Measurements from ENCODE around the gene SPHKAP.
"Not testable (repeated sequence)": the region's sequence is repeated elsewhere in the genome, so short reads cannot be mapped to it uniquely, and the experiment has no call there.

SPHKAP gene

DNA sequence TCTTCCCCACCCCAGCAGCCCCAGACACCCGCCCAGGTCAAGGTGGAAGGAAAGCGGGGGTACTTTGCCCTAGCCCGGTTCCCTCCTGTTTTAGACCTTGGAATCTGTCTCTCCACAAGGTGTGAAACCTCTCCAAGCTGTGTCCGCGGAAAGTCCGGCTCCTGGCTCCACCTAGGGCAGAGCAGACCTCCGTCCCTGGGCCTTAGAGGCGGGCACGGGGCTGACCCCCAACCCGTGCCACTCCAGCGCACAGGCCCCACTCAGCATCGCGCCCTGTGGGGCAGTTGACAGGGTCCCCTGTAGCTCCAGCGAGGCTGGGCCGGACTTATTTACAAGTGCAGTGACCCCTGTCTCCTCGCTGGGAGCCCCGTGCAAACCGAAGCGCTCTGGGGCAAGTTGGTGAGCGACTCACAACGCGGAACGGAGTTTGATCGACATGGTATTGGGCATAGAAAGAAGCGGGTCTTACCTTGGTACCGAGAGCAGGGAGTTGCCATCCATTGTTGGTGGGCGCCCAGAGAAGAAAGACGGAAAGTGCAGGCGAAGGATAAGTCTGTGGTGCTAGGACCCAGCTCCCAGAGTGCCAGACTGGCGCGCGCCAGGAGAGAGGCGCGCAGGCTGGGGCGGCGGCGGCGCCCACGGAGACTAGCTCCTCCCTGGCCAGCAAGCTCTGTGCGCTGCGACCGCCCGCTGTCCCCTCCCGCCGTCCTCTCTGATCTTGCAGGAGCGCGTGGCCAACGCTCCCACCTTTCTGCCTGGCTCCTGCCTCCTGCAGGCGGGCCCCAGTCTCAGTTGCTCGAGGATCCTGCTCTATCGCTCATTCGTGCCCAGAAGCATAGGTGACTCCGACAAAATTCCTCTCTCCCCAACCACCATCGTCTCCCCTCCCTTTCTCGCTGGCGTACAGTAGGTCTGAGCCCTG, at the start of gene SPHKAP:
Gene SPHKAP, minus strand, starts transcription at position 590 of the 922 bp plus-strand sequence. Its CDS starts 89 bp downstream, at position 501.
- H3K27me3 ChIP-seq (ENCODE audit: insufficient read depth, low read length) = peaks cover 44% of the 10 kb centered on the region
- H2AFZ ChIP-seq (ENCODE audit: low read length, unreplicated experiment) = no peak within 1 kb of the TSS
- H3K4me1 ChIP-seq (ENCODE audit: control insufficient read depth, insufficient read depth, low read length, unreplicated experiment) = peaks cover 2% of the 10 kb centered on the region
- H3K4me3 ChIP-seq (ENCODE audit: low read depth, low read length) = peak within 1 kb of the TSS; percentile 73
- H3K36me3 ChIP-seq (ENCODE audit: insufficient read depth, low read length) = no peaks in the 10 kb centered on the region
- H3K27ac ChIP-seq (ENCODE audit: low read depth, low read length) = no peak within 1 kb of the TSS
- H3K79me2 ChIP-seq (ENCODE audit: control insufficient read depth, insufficient read depth, low read length, unreplicated experiment) = no peaks in the 10 kb centered on the region

GRCh38 chr2:228227466-228227865, 46.0 kb upstream of the SPHKAP start:
- H3K79me2 ChIP-seq (ENCODE audit: control insufficient read depth, insufficient read depth, low read length, unreplicated experiment) = no peaks in the 10 kb centered on the region
- peaks cover 8% of the 10 kb centered on the region for H3K4me1 ChIP-seq (ENCODE audit: control insufficient read depth, insufficient read depth, low read length, unreplicated experiment)
- H3K36me3 ChIP-seq (ENCODE audit: insufficient read depth, low read length) = no peaks in the 10 kb centered on the region
- H2AFZ ChIP-seq (ENCODE audit: low read length, unreplicated experiment) = no peak overlapping the region
- H3K4me3 ChIP-seq (ENCODE audit: low read depth, low read length) = no peak overlapping the region
- H3K27ac ChIP-seq (ENCODE audit: low read depth, low read length) = no peak overlapping the region
- H3K27me3 ChIP-seq (ENCODE audit: insufficient read depth, low read length) = no peaks in the 10 kb centered on the region

DNA sequence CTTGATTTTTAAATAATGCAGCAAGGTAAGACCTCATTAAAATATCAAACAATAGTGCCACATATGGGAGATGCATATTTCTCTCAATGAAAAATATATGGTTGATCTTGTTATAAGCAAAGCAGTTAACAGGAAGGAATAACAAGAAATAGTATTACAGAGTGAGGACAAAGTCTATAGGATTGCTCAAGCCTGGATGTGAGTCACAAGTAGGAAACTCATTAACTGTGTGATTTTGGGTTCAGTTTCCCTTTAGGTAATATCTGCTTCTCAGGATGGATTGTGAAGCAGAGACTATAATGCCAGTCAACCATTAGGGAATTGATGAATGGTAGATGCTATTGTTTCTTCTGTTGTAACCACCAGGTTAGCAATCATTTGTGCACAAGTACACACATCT, 42.9 kb upstream of the SPHKAP start:
- H3K27ac ChIP-seq (ENCODE audit: low read depth, low read length) = no peak overlapping the region
- H3K4me1 ChIP-seq (ENCODE audit: control insufficient read depth, insufficient read depth, low read length, unreplicated experiment) = peaks cover 8% of the 10 kb centered on the region
- H3K4me3 ChIP-seq (ENCODE audit: low read depth, low read length) = no peak overlapping the region
- no peaks in the 10 kb centered on the region for H3K36me3 ChIP-seq (ENCODE audit: insufficient read depth, low read length)
- H3K27me3 ChIP-seq (ENCODE audit: insufficient read depth, low read length) = no peaks in the 10 kb centered on the region
- H3K79me2 ChIP-seq (ENCODE audit: control insufficient read depth, insufficient read depth, low read length, unreplicated experiment) = no peaks in the 10 kb centered on the region
- H2AFZ ChIP-seq (ENCODE audit: low read length, unreplicated experiment) = no peak overlapping the region

- H3K4me1 ChIP-seq (ENCODE audit: control insufficient read depth, insufficient read depth, low read length, unreplicated experiment); H3K79me2 ChIP-seq (ENCODE audit: control insufficient read depth, insufficient read depth, low read length, unreplicated experiment); H3K4me3 ChIP-seq (ENCODE audit: low read depth, low read length); H3K27ac ChIP-seq (ENCODE audit: low read depth, low read length); H3K27me3 ChIP-seq (ENCODE audit: insufficient read depth, low read length); H2AFZ ChIP-seq (ENCODE audit: low read length, unreplicated experiment); H3K36me3 ChIP-seq (ENCODE audit: insufficient read depth, low read length): not testable (repeated sequence)
Measured at GRCh38 chr2:228218593-228218992, 37.1 kb upstream of the SPHKAP start.

- H3K36me3 ChIP-seq (ENCODE audit: insufficient read depth, low read length) = no peaks in the 10 kb centered on the region
- no peak overlapping the region for H3K27ac ChIP-seq (ENCODE audit: low read depth, low read length)
- H3K79me2 ChIP-seq (ENCODE audit: control insufficient read depth, insufficient read depth, low read length, unreplicated experiment) = no peaks in the 10 kb centered on the region
Measured at GRCh38 chr2:228197504-228197903, 16.0 kb upstream of the SPHKAP start.

DNA sequence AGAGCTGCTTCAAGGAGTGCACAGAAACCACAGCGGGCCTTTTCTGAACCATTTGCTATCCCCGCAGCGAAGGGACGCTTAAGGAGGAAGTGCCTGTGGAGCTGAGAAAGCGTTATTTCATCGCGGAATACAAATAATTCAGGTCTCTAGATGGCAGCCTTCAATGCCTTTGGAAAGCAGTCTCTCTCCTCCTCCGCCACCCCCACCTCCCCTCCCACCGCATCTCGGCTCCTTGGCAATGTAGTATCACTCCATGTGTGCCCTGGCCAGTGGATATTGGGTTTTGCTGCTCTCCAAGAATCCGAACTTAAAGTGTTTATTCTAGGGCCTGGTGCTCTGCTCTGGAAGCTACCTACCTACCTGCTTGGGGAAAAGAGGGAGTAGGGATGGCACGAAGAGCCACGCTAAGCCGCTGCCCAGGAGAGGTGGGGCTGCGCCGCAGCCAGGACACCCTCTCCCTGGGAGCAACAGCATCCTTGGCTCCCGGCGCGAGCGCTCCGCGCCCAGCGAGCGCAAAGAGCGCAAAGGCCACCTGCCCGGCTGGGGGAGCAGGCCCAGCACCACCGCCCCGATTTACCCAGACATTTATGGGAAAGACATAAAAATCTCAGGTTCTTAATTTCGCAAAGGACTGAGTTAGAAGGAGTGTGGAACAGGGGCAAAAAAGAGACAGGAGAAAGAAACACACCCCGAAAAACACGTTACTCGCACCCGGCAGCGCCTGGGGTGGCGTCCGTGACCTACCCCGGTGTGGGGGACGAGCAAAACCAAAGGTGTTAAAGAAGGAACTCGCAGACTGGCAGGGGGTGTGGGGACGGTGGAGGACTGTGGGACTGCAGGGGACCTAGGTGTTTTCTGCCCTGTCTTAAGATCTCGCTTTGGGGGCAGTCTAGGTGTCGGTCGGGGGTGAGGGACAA, 1.0 kb downstream of the SPHKAP start:
- H3K4me3 ChIP-seq (ENCODE audit: low read depth, low read length) = peak overlapping the region; percentile 73
- no peak overlapping the region for H2AFZ ChIP-seq (ENCODE audit: low read length, unreplicated experiment)
- no peaks in the 10 kb centered on the region for H3K79me2 ChIP-seq (ENCODE audit: control insufficient read depth, insufficient read depth, low read length, unreplicated experiment)
- peaks cover 44% of the 10 kb centered on the region for H3K27me3 ChIP-seq (ENCODE audit: insufficient read depth, low read length)
- no peak overlapping the region for H3K27ac ChIP-seq (ENCODE audit: low read depth, low read length)
- H3K4me1 ChIP-seq (ENCODE audit: control insufficient read depth, insufficient read depth, low read length, unreplicated experiment) = peaks cover 2% of the 10 kb centered on the region
- no peaks in the 10 kb centered on the region for H3K36me3 ChIP-seq (ENCODE audit: insufficient read depth, low read length)

More at GRCh38 chr2:228197504-228197903, 16.0 kb upstream of the SPHKAP start:
- no peaks in the 10 kb centered on the region for H3K4me1 ChIP-seq (ENCODE audit: control insufficient read depth, insufficient read depth, low read length, unreplicated experiment)
- H3K27me3 ChIP-seq (ENCODE audit: insufficient read depth, low read length) = 0 out of 2 replicates have a peak, but pooled peaks cover 3% of the 10 kb centered on the region
- no peak overlapping the region for H2AFZ ChIP-seq (ENCODE audit: low read length, unreplicated experiment)
- no peak overlapping the region for H3K4me3 ChIP-seq (ENCODE audit: low read depth, low read length)

DNA sequence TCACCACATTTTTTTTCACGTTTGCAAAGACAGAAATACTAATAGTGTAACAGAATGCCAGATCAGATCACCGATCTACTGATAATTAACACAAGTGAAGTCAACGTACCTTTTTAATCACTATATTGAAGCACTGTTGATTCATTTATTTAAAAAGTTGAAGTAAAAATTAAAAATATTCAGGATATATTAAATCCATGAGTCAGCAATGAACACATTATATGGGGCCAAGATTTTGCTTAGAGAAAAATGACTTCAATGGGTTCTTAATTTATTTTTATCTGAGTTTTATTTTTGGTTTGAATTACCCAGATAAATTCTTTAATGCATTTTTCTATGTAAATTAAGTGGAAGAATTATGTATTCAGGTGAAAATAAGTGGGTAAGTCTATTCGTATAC, 14.2 kb downstream of the SPHKAP start:
- Histone ChIP-seq H3K27me3 (ENCODE audit: insufficient read depth, low read length) (no peaks in the 10 kb centered on the region), H2AFZ (ENCODE audit: low read length, unreplicated experiment) (no peak overlapping the region), H3K4me1 (ENCODE audit: control insufficient read depth, insufficient read depth, low read length, unreplicated experiment) (no peaks in the 10 kb centered on the region), H3K36me3 (ENCODE audit: insufficient read depth, low read length) (no peaks in the 10 kb centered on the region), H3K4me3 (ENCODE audit: low read depth, low read length) (no peak overlapping the region), H3K79me2 (ENCODE audit: control insufficient read depth, insufficient read depth, low read length, unreplicated experiment) (no peaks in the 10 kb centered on the region), H3K27ac (ENCODE audit: low read depth, low read length) (no peak overlapping the region)

DNA sequence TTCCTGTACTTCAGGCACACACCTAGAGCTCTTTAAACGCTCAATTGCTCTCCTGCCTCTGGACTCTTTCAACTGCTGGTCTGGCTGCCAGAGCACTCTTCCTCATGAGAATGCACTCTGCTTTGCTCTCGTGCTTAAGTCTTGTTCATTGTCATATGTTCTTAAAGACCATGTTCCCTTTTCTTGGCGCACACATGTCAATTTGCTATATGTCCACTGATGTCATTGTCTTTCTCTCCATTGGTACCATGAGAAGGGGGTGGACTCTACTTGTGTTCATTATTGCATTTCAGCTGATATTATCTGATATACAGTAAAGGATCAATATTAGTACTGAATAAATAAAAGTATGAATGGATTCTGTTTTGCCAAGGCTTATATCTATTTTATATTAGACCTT, 16.8 kb downstream of the SPHKAP start:
- H3K4me3 ChIP-seq (ENCODE audit: low read depth, low read length) = no peak overlapping the region
- H3K4me1 ChIP-seq (ENCODE audit: control insufficient read depth, insufficient read depth, low read length, unreplicated experiment) = no peaks in the 10 kb centered on the region
- no peaks in the 10 kb centered on the region for H3K27me3 ChIP-seq (ENCODE audit: insufficient read depth, low read length)
- no peaks in the 10 kb centered on the region for H3K79me2 ChIP-seq (ENCODE audit: control insufficient read depth, insufficient read depth, low read length, unreplicated experiment)
- no peak overlapping the region for H2AFZ ChIP-seq (ENCODE audit: low read length, unreplicated experiment)
- no peaks in the 10 kb centered on the region for H3K36me3 ChIP-seq (ENCODE audit: insufficient read depth, low read length)
- H3K27ac ChIP-seq (ENCODE audit: low read depth, low read length) = no peak overlapping the region

GRCh38 chr2:228157841-228158240, 23.6 kb downstream of the SPHKAP start:
- no peak overlapping the region for H3K27ac ChIP-seq (ENCODE audit: low read depth, low read length)
- H2AFZ ChIP-seq (ENCODE audit: low read length, unreplicated experiment) = no peak overlapping the region
- no peak overlapping the region for H3K4me3 ChIP-seq (ENCODE audit: low read depth, low read length)
- no peaks in the 10 kb centered on the region for H3K4me1 ChIP-seq (ENCODE audit: control insufficient read depth, insufficient read depth, low read length, unreplicated experiment)
- H3K79me2 ChIP-seq (ENCODE audit: control insufficient read depth, insufficient read depth, low read length, unreplicated experiment) = no peaks in the 10 kb centered on the region
- no peaks in the 10 kb centered on the region; the same call in 1 of the 2 replicates for H3K27me3 ChIP-seq (ENCODE audit: insufficient read depth, low read length)
- no peaks in the 10 kb centered on the region for H3K36me3 ChIP-seq (ENCODE audit: insufficient read depth, low read length)

DNA sequence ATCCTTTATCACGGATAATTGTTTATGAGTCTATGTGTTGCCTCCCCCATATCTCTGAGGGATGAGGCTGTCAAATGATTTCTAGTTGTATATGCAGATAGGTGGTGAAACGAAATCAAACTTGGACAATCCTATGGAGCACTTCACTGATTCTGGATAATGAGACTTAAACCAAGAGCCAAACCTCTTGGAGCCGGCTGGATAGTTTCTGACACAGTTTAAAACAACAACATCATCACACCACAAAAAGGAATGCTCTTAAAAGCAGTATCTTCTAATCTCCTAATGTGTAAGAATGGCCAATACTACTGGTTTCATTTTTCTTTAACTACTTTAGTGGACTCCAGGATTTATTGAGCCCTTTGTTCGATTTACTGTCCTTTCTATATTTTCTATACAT, 36.5 kb downstream of the SPHKAP start:
- no peaks in the 10 kb centered on the region for H3K79me2 ChIP-seq (ENCODE audit: control insufficient read depth, insufficient read depth, low read length, unreplicated experiment)
- H3K4me1 ChIP-seq (ENCODE audit: control insufficient read depth, insufficient read depth, low read length, unreplicated experiment) = no peaks in the 10 kb centered on the region
- H3K27me3 ChIP-seq (ENCODE audit: insufficient read depth, low read length) = no peaks in the 10 kb centered on the region; the same call in 1 of the 2 replicates
- H3K27ac ChIP-seq (ENCODE audit: low read depth, low read length) = no peak overlapping the region
- no peak overlapping the region for H3K4me3 ChIP-seq (ENCODE audit: low read depth, low read length)
- H2AFZ ChIP-seq (ENCODE audit: low read length, unreplicated experiment) = no peak overlapping the region
- H3K36me3 ChIP-seq (ENCODE audit: insufficient read depth, low read length) = no peaks in the 10 kb centered on the region

Data from ACC112 (cell line).